HepG2 (cell line): ENCODE measurements around the gene LAMA5. TPM values are rescaled to one million over a fixed set of nuclear protein-coding genes. Genes with fewer than 3 reads are reported as not detected.

Experiments
- CEBPZ ChIP-seq: IDR thresholded peaks from 2 replicates; pipeline ENCODE4 v1.6.1; 2012; ENCODE audit warnings: low read length, improper control_type of control experiment
- CHCHD3 ChIP-seq: sonication (generic); formaldehyde crosslinking; IDR thresholded peaks from 2 replicates; pipeline ENCODE4 v1.8.0; 2022; ENCODE audit warnings: mild to moderate bottlenecking, missing genetic modification reagents, moderate library complexity
- FOXJ3 ChIP-seq: sonication (generic); formaldehyde crosslinking; IDR thresholded peaks from 2 replicates; pipeline ENCODE4 v1.4.0; 2020; ENCODE audit warnings: missing genetic modification reagents, mild to moderate bottlenecking, borderline replicate concordance
- HNRNPK ChIP-seq: fragments of 200-400 bp; formaldehyde crosslinking; IDR thresholded peaks from 2 replicates; pipeline ENCODE4 v1.6.1; 2018; ENCODE audit warnings: low read length, low read depth, moderate library complexity, mild to moderate bottlenecking; ENCODE audit not compliant: poor library complexity, severe bottlenecking
- IRF9 ChIP-seq: sonication (generic); formaldehyde crosslinking; IDR thresholded peaks from 2 replicates; pipeline ENCODE4 v1.8.0; 2022; ENCODE audit warnings: missing genetic modification reagents, mild to moderate bottlenecking, borderline replicate concordance
- MEIS1 ChIP-seq: sonication (generic); formaldehyde crosslinking; IDR thresholded peaks from 2 replicates; pipeline ENCODE4 v1.9.0; 2021; ENCODE audit warnings: mild to moderate bottlenecking, missing genetic modification reagents, moderate library complexity, borderline replicate concordance
- MIER2 ChIP-seq: IDR thresholded peaks from 2 replicates; pipeline ENCODE4 v1.6.1; 2016; ENCODE audit warnings: missing biosample characterization, missing genetic modification reagents
- NCOA2 ChIP-seq: sonication (generic); formaldehyde crosslinking; IDR thresholded peaks from 2 replicates; pipeline ENCODE4 v1.8.0; 2022; ENCODE audit warnings: inconsistent platforms
- ONECUT2 ChIP-seq: sonication (generic); formaldehyde crosslinking; IDR thresholded peaks from 2 replicates; pipeline ENCODE4 v1.4.0; 2020; ENCODE audit warnings: missing genetic modification reagents
- POLR2G ChIP-seq: fragments of 200-400 bp; formaldehyde crosslinking; IDR thresholded peaks from 2 replicates; pipeline ENCODE4 v1.6.1; 2018; ENCODE audit warnings: mild to moderate bottlenecking, low read depth, low read length, moderate library complexity
- TSC22D2 ChIP-seq: sonication (generic); formaldehyde crosslinking; IDR thresholded peaks from 2 replicates; pipeline ENCODE4 v1.5.1; 2020; ENCODE audit warnings: missing genetic modification reagents, mild to moderate bottlenecking, borderline replicate concordance
- ZNF292 ChIP-seq: sonication (generic); formaldehyde crosslinking; IDR thresholded peaks from 2 replicates; pipeline ENCODE4 v1.8.1; 2022; ENCODE audit warnings: mild to moderate bottlenecking, low read depth, missing genetic modification reagents, borderline replicate concordance
- ZNF3 ChIP-seq: IDR thresholded peaks from 2 replicates; pipeline ENCODE4 v1.7.0; 2017; ENCODE audit warnings: inconsistent platforms
- ZNF546 ChIP-seq: sonication (generic); formaldehyde crosslinking; conservative IDR thresholded peaks from 2 replicates; pipeline ENCODE4 v1.8.1; 2023; ENCODE audit warnings: mild to moderate bottlenecking, missing genetic modification reagents
- ZNF614 ChIP-seq: IDR thresholded peaks from 2 replicates; pipeline ENCODE4 v1.6.1; 2018; ENCODE audit warnings: missing biosample characterization, missing genetic modification reagents, inconsistent platforms, borderline replicate concordance
- ZNF737 ChIP-seq: sonication (generic); formaldehyde crosslinking; IDR thresholded peaks from 2 replicates; pipeline ENCODE4 v1.5.0; 2020; ENCODE audit warnings: missing genetic modification reagents, mild to moderate bottlenecking, borderline replicate concordance
- ZNF777 ChIP-seq: sonication (generic); formaldehyde crosslinking; IDR thresholded peaks from 2 replicates; pipeline ENCODE4 v1.4.0; 2020; ENCODE audit warnings: missing genetic modification reagents
- polyA plus RNA-seq, 8 experiments: library from polyadenylated mRNA; depleted of rRNA in 3 of 8; stranded (reverse) in 7 of 8; unstranded in 1 of 8; fragments of >200 nt; fragmentation: Illumina TruSeq in 4 of 8; extraction: Trizol in 4 of 8; gene quantifications; 2 replicates each; pipeline versions ENCODE4 v1.2.1 to v1.2.3, GENCODE V29; 2011 to 2016; ENCODE audit warnings: low read depth in 4 of 8, missing spikeins in 1 of 8, mixed read lengths in 1 of 8; ENCODE audit not compliant: insufficient read depth in 1 of 8
- total RNA-seq, 5 experiments: library from RNA; depleted of rRNA; stranded (reverse); fragments of >200 nt; fragmentation: Illumina TruSeq; extraction: Trizol; gene quantifications; 2 replicates each; pipeline ENCODE4 v1.2.3, GENCODE V29; 2016; ENCODE audit warnings: low read depth in 1 of 5
- TF ChIP-seq, protein P1 (sequence below), 2 experiments: sonication (generic) in 1 of 2; formaldehyde crosslinking in 1 of 2; IDR thresholded peaks; 2 replicates each; pipeline versions ENCODE4 v1.4.0 to v1.6.1; 2018 to 2020; ENCODE audit warnings: missing genetic modification reagents in 2 of 2, borderline replicate concordance in 1 of 2, low read depth in 1 of 2, mild to moderate bottlenecking in 1 of 2, missing biosample characterization in 1 of 2
- TF ChIP-seq, protein P2 (sequence below): IDR thresholded peaks from 2 replicates; pipeline ENCODE4 v1.6.1; 2016
- TF ChIP-seq, protein P3 (sequence below): fragments of 450-650 bp; IDR thresholded peaks from 2 replicates; pipeline ENCODE4 v1.6.1; 2016

The LAMA5 gene
- total and polyA plus RNA-seq, 2 of the 13 experiments (the other 11 are each of a cell fraction or from before 2014, with no cell fraction given), result 21.0 to 44.7 TPM

DNA sequence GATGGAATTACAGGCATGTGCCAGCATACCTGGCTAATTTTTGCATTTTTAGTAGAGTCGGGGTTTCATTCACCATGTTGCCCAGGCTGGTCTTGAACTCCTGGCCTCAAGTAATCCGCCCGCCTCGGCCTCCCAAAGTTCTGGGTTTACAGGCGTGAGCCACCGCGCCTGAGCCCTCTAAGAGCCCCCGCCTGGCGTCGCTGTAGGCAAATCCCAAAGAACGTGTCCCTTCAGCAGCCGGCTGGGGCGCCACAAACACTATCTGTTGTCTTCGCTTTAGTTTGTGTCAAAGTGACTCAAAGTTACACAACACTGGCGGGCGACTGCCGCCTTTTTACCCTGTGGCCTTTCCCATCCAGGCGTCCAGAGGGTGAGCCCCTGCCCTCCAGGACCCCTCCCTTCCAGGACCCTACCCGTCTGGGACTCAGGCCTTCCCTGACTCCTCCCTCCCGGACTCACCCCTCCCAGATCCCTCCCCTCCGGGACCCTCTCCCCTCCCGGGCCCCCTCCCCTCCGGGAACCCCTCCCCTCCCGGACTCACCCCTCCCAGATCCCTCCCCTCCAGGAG lies 65.3 kb downstream of the LAMA5 start (continued):
- TF ChIP-seq POLR2G (no peak), ZNF777 (CRISPR knock-in tag) (peak; percentile 81), IRF9 (CRISPR knock-in tag) (no peak), ZNF546 (CRISPR knock-in tag) (no peak), HNRNPK (no peak), MEIS1 (CRISPR knock-in tag) (no peak; the same call in none of the 2 replicates), ONECUT2 (CRISPR knock-in tag) (no peak), ZNF614 (CRISPR knock-in tag) (peak; percentile 98), TSC22D2 (CRISPR knock-in tag) (peak; percentile 88; the same call in 1 of the 2 replicates), ZNF737 (CRISPR knock-in tag) (no peak), CEBPZ (no peak), NCOA2 (CRISPR knock-in tag) (peak; percentile 76), MIER2 (CRISPR knock-in tag) (peak; percentile 89), FOXJ3 (CRISPR knock-in tag) (peak; percentile 81), ZNF292 (CRISPR knock-in tag) (0 out of 2 replicates have a peak, but pooled peaks have one; percentile 17), CHCHD3 (CRISPR knock-in tag) (peak; percentile 90; the same call in 1 of the 2 replicates), ZNF3 (CRISPR knock-in tag) (peak; percentile 69)
- TF ChIP-seq, protein P1, sequence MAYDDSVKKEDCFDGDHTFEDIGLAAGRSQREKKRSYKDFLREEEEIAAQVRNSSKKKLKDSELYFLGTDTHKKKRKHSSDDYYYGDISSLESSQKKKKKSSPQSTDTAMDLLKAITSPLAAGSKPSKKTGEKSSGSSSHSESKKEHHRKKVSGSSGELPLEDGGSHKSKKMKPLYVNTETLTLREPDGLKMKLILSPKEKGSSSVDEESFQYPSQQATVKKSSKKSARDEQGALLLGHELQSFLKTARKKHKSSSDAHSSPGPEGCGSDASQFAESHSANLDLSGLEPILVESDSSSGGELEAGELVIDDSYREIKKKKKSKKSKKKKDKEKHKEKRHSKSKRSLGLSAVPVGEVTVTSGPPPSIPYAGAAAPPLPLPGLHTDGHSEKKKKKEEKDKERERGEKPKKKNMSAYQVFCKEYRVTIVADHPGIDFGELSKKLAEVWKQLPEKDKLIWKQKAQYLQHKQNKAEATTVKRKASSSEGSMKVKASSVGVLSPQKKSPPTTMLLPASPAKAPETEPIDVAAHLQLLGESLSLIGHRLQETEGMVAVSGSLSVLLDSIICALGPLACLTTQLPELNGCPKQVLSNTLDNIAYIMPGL (CRISPR knock-in tag; IDR thresholded peaks at IDR 0.05; ENCODE audit: borderline replicate concordance in 1 of 2, low read depth in 1 of 2), result peak; percentile 87 to 99; a peak in 3 of 4 replicates
- TF ChIP-seq, protein P2, sequence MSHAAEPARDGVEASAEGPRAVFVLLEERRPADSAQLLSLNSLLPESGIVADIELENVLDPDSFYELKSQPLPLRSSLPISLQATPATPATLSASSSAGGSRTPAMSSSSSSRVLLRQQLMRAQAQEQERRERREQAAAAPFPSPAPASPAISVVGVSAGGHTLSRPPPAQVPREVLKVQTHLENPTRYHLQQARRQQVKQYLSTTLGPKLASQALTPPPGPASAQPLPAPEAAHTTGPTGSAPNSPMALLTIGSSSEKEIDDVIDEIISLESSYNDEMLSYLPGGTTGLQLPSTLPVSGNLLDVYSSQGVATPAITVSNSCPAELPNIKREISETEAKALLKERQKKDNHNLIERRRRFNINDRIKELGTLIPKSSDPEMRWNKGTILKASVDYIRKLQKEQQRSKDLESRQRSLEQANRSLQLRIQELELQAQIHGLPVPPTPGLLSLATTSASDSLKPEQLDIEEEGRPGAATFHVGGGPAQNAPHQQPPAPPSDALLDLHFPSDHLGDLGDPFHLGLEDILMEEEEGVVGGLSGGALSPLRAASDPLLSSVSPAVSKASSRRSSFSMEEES (CRISPR knock-in tag), result peak; percentile 63; the same call in 1 of the 2 replicates
- TF ChIP-seq, protein P3, sequence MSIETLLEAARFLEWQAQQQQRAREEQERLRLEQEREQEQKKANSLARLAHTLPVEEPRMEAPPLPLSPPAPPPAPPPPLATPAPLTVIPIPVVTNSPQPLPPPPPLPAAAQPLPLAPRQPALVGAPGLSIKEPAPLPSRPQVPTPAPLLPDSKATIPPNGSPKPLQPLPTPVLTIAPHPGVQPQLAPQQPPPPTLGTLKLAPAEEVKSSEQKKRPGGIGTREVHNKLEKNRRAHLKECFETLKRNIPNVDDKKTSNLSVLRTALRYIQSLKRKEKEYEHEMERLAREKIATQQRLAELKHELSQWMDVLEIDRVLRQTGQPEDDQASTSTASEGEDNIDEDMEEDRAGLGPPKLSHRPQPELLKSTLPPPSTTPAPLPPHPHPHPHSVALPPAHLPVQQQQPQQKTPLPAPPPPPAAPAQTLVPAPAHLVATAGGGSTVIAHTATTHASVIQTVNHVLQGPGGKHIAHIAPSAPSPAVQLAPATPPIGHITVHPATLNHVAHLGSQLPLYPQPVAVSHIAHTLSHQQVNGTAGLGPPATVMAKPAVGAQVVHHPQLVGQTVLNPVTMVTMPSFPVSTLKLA, result peak; percentile 55
